K562 (cell line): ENCODE data around the gene PHLDA3. TPM values are rescaled to one million over a fixed set of nuclear protein-coding genes. Genes with fewer than 3 reads are reported as not detected.

ENCODE experiments used
- ASH1L ChIP-seq: fragments of 450-650 bp; IDR thresholded peaks from 2 replicates; pipeline ENCODE4 v1.6.1; 2018; ENCODE audit warnings: borderline replicate concordance, mild to moderate bottlenecking, low read depth; ENCODE audit not compliant: partially characterized antibody
- DPF2 ChIP-seq: fragments of 450-650 bp; IDR thresholded peaks from 2 replicates; pipeline ENCODE4 v1.6.1; 2016
- FOXP1 ChIP-seq: sonication (generic); formaldehyde crosslinking; IDR thresholded peaks from 2 replicates; pipeline ENCODE4 v1.8.0; 2022; ENCODE audit warnings: mild to moderate bottlenecking, missing genetic modification reagents
- GTF2B ChIP-seq: IDR thresholded peaks from 2 replicates; pipeline ENCODE4 v1.6.1; 2011; ENCODE audit not compliant: insufficient read length; ENCODE audit errors: extremely low read depth
- HNRNPUL1 ChIP-seq: fragments of 200-400 bp; formaldehyde crosslinking; IDR thresholded peaks from 2 replicates; pipeline ENCODE4 v1.6.1; 2017; ENCODE audit warnings: low read length
- KLF10 ChIP-seq: fragments of 250-450 bp; sonication (Bioruptor Pico); IDR thresholded peaks from 2 replicates; pipeline ENCODE4 v1.6.1; 2021; ENCODE audit warnings: matching md5 sums
- MAFG ChIP-seq: fragments of 450-650 bp; conservative IDR thresholded peaks from 2 replicates; pipeline ENCODE4 v1.6.1; 2016; ENCODE audit warnings: missing genetic modification characterization, missing compliant biosample characterization
- MLX ChIP-seq, 2 experiments: fragments of 450-650 bp in 1 of 2; sonication (generic) in 1 of 2; formaldehyde crosslinking; conservative IDR thresholded peaks; 2 replicates each; pipeline versions ENCODE4 v1.4.0 to v1.8.1; 2020 to 2022; ENCODE audit warnings: mild to moderate bottlenecking in 1 of 2, missing genetic modification reagents in 1 of 2
- PHF21A ChIP-seq: fragments of 450-650 bp; IDR thresholded peaks from 2 replicates; pipeline ENCODE4 v1.6.1; 2017; ENCODE audit warnings: low read depth, borderline replicate concordance
- PHTF2 ChIP-seq: fragments of 250-450 bp; sonication (Bioruptor Pico); IDR thresholded peaks from 2 replicates; pipeline ENCODE4 v1.5.0; 2021; ENCODE audit warnings: mild to moderate bottlenecking
- RCOR1 ChIP-seq, 2 experiments: IDR thresholded peaks; 2 replicates each; pipeline ENCODE4 v1.6.1; 2012; ENCODE audit warnings: low read depth in 2 of 2, low read length in 2 of 2, borderline replicate concordance in 1 of 2, improper control_type of control experiment in 1 of 2
- RFX5 ChIP-seq: IDR thresholded peaks from 2 replicates; pipeline ENCODE4 v1.6.1; 2011; ENCODE audit warnings: low read depth, mild to moderate bottlenecking, improper control_type of control experiment, low read length
- RUNX1 ChIP-seq: sonication (generic); IDR thresholded peaks from 2 replicates; pipeline ENCODE4 v1.6.1; 2016; ENCODE audit warnings: antibody characterized with exemption, low read depth
- SAP30 ChIP-seq: fragments of 200-600 bp; sonication (generic); IDR thresholded peaks from 2 replicates; pipeline ENCODE4 v1.6.1; 2012; ENCODE audit warnings: borderline replicate concordance, low read depth, mild to moderate bottlenecking, moderate library complexity, low read length, control low read depth, inconsistent platforms; ENCODE audit not compliant: insufficient read depth, poor library complexity, severe bottlenecking
- SRSF1 ChIP-seq: fragments of 200-400 bp; formaldehyde crosslinking; IDR thresholded peaks from 2 replicates; pipeline ENCODE4 v1.6.1; 2017; ENCODE audit warnings: mild to moderate bottlenecking, low read depth, low read length, moderate library complexity
- XRCC3 ChIP-seq: fragments of 450-650 bp; IDR thresholded peaks from 2 replicates; pipeline ENCODE4 v1.6.1; 2017; ENCODE audit warnings: mild to moderate bottlenecking, moderate library complexity
- ZMIZ1 ChIP-seq, 2 experiments: fragments of 150-350 bp in 1 of 2; IDR thresholded peaks; 2 replicates each; pipeline ENCODE4 v1.6.1; 2012 to 2016; ENCODE audit warnings: low read depth in 2 of 2, low read length in 2 of 2, mild to moderate bottlenecking in 1 of 2, moderate library complexity in 1 of 2
- ZNF140 ChIP-seq: fragments of 250-450 bp; sonication (Bioruptor Pico); IDR thresholded peaks from 2 replicates; pipeline ENCODE4 v1.8.0; 2021; ENCODE audit warnings: moderate library complexity, mild to moderate bottlenecking, inconsistent platforms
- ZNF253 ChIP-seq: fragments of 250-450 bp; sonication (Bioruptor Pico); conservative IDR thresholded peaks from 2 replicates; pipeline ENCODE4 v1.6.1; 2021; ENCODE audit warnings: mild to moderate bottlenecking
- ZNF41 ChIP-seq: fragments of 250-450 bp; sonication (Bioruptor Pico); conservative IDR thresholded peaks from 2 replicates; pipeline ENCODE4 v1.4.0; 2020; ENCODE audit warnings: mild to moderate bottlenecking
- polyA plus RNA-seq, 8 experiments: library from polyadenylated mRNA; depleted of rRNA in 4 of 8; stranded (reverse) in 5 of 8; unstranded in 3 of 8; fragments of >200 nt; fragmentation: Nextera tagmentation in 2 of 8; fragmentation: Illumina TruSeq in 1 of 8; extraction: Ambion mirVana in 2 of 8; extraction: Trizol in 1 of 8; gene quantifications; 2 replicates each; pipeline versions ENCODE4 v1.2.1 to v1.2.3, GENCODE V29; 2011 to 2014; ENCODE audit warnings: inconsistent platforms in 1 of 8, missing spikeins in 1 of 8
- total RNA-seq, 7 experiments: library from RNA; depleted of rRNA in 6 of 7; stranded (reverse); fragments of >200 nt in 6 of 7; fragmentation: Illumina TruSeq in 2 of 7; extraction: Trizol in 2 of 7; gene quantifications; 2 replicates each; pipeline versions ENCODE4 v1.2.1 to v1.2.3, GENCODE V29; 2011 to 2021; ENCODE audit warnings: low replicate concordance in 1 of 7
- TF ChIP-seq, protein P1 (sequence below): conservative IDR thresholded peaks from 2 replicates; pipeline ENCODE4 v1.6.1; 2011; ENCODE audit warnings: low read depth, mild to moderate bottlenecking, low read length; ENCODE audit not compliant: control insufficient read depth
- TF ChIP-seq, protein P2 (sequence below): sonication (generic); formaldehyde crosslinking; IDR thresholded peaks from 2 replicates; pipeline ENCODE4 v1.8.0; 2022; ENCODE audit warnings: mild to moderate bottlenecking, missing genetic modification reagents

Gene PHLDA3
- total and polyA plus RNA-seq, 9 of the 15 experiments (the other 6 are each of a cell fraction or from before 2014, with no cell fraction given) = 0.11 to 0.27 TPM; not detected in 7

- TF ChIP-seq ZMIZ1 (IDR thresholded peaks at IDR 0.05; ENCODE audit: low read depth in 2 of 2, low read length in 2 of 2) (no peak), KLF10 (CRISPR knock-in tag) (no peak), RUNX1 (no peak), SAP30 (no peak), HNRNPUL1 (no peak), ZNF140 (CRISPR knock-in tag) (no peak), SRSF1 (no peak), MAFG (tag) (no peak), RFX5 (no peak), XRCC3 (no peak), ZNF253 (no peak), GTF2B (no peak), ZNF41 (CRISPR knock-in tag) (no peak), PHF21A (no peak; the same call in 1 of the 2 replicates), DPF2 (no peak), FOXP1 (peak; percentile 54; the same call in 1 of the 2 replicates), RCOR1 (IDR thresholded peaks at IDR 0.05; ENCODE audit: borderline replicate concordance in 1 of 2, low read depth in 2 of 2, low read length in 2 of 2) (peak in 1 of 2 experiments; percentile 72; a peak in 2 of 4 replicates), ASH1L (no peak), MLX (CRISPR knock-in tag; conservative IDR thresholded peaks at IDR 0.05) (no peak), PHTF2 (CRISPR knock-in tag) (no peak)
- TF ChIP-seq, protein P1, sequence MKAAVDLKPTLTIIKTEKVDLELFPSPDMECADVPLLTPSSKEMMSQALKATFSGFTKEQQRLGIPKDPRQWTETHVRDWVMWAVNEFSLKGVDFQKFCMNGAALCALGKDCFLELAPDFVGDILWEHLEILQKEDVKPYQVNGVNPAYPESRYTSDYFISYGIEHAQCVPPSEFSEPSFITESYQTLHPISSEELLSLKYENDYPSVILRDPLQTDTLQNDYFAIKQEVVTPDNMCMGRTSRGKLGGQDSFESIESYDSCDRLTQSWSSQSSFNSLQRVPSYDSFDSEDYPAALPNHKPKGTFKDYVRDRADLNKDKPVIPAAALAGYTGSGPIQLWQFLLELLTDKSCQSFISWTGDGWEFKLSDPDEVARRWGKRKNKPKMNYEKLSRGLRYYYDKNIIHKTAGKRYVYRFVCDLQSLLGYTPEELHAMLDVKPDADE = peak; percentile 37; the same call in 1 of the 2 replicates
- TF ChIP-seq, protein P2, sequence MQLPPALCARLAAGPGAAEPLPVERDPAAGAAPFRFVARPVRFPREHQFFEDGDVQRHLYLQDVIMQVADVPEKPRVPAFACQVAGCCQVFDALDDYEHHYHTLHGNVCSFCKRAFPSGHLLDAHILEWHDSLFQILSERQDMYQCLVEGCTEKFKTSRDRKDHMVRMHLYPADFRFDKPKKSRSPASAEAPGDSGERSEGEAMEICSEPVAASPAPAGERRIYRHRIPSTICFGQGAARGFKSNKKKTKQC (CRISPR knock-in tag) = no peak; the same call in 1 of the 2 replicates
Observed at GRCh38 chr1:201481761-201482493, 12.9 kb upstream of the PHLDA3 start (continued).
